ENCODE data around the gene MIPEP.

DNA sequence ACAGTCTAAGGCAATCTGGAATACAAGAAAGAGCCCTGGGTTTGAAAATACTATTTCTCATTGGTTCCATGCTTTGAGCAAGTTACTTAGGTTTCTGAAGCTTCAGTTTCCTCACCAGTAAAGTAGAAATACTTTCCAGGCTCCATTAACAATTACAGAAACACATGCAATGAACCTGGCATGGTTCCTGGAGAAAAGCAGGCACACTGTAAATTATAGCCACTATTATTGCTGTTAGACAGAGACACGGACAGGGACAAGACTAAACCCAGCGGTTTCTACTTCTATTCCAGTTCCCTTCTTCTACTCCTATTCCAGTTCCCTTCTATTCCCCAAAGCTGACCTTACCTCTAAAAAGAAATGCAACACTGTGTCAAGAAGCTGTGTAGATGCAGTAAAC, 41.2 kb downstream of the MIPEP start:
- TF ChIP-seq POLR2A (IDR thresholded peaks at IDR 0.05; ENCODE audit: low read length) = no peak
- no peak for TF ChIP-seq GATA1 (IDR thresholded peaks at IDR 0.05; ENCODE audit: low read depth, low read length)

Measured in erythroblast (primary cell).